ENCODE results near the gene KIAA0825. TPM values are rescaled to one million over a fixed set of nuclear protein-coding genes. Genes with fewer than 3 reads are reported as not detected.

Gene KIAA0825
- total and polyA plus RNA-seq, 2 of the 8 experiments (the other 6 are each of a cell fraction or from before 2014, with no cell fraction given), result 0.60 to 1.0 TPM

DNA sequence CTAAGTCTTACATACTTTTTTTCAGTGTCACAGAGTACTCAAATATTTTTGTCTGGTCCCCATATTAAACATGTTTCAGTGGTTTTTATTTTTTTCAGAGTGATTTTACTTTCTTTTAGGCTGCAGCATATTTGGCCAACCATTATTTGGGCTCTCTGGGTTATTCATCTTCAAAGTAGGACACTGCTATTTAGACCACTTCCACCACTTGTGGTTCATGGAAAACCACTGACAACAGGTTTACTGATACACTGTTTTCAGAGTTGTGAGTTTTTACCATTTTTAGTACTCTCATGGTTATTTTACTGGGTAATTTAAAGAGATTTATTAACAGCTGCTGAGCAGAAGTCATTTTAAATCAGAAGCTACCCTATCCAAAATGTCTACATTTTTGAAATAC, 437.6 kb downstream of the KIAA0825 start:
- no peak overlapping the region for H2BK15ac ChIP-seq (ENCODE audit: low read length)
- CTCF ChIA-PET (ENCODE audit: partially characterized antibody), result interaction anchor here (1.7 to 3.0 kb wide), 3 partner anchors 8 to 15 kb away, joined by 5 to 12 read pairs (median 9); no protein-coding TSS in a partner anchor
- H2BK12ac ChIP-seq (ENCODE audit: low read depth, low read length), result no peak overlapping the region
- peaks cover 0 to 11% of the 10 kb centered on the region in 2 experiments; a peak in 2 of 4 replicates for H3K79me2 ChIP-seq (ENCODE audit: control insufficient read depth in 1 of 2, insufficient read depth in 2 of 2, low read length in 2 of 2)
- no peak overlapping the region for H3K18ac ChIP-seq (ENCODE audit: extremely low read depth, low read length)
- no peak overlapping the region for H3K4me3 ChIP-seq (ENCODE audit: extremely low read depth in 1 of 4, insufficient read depth in 2 of 4, low read depth in 3 of 4, low read length in 4 of 4)
- H2BK120ac ChIP-seq (replicated peaks; ENCODE audit: low read depth, low read length), result no peak overlapping the region
- FAIRE-seq, result no peak
- H3K36me3 ChIP-seq (ENCODE audit: control insufficient read depth in 2 of 4, insufficient read depth in 4 of 4, low read length in 3 of 4), result no peaks in the 10 kb centered on the region
- no peak overlapping the region for H3K56ac ChIP-seq (replicated peaks; ENCODE audit: insufficient read length, low read depth, low read length)
- H3K9me3 ChIP-seq (ENCODE audit: insufficient read depth in 2 of 2, low read depth in 1 of 2, low read length in 1 of 2), result no peaks in the 10 kb centered on the region
- no peak overlapping the region for H4K8ac ChIP-seq (ENCODE audit: extremely low read depth, insufficient read depth, low read length)
- DNase-seq (ENCODE audit: low read depth in 1 of 2, low spot score in 2 of 2), result no peak
- H3K4ac ChIP-seq (replicated peaks; ENCODE audit: insufficient read length, low read depth, low read length), result no peak overlapping the region
- H3K79me1 ChIP-seq (ENCODE audit: low read depth, low read length), result no peaks in the 10 kb centered on the region
- no peak overlapping the region for H3K27ac ChIP-seq (ENCODE audit: low read depth, low read length)
- no peak overlapping the region for H4K91ac ChIP-seq (replicated peaks; ENCODE audit: insufficient read length, low read length)
- no peak overlapping the region for H4K5ac ChIP-seq (ENCODE audit: insufficient read length, low read depth, low read length)
- peaks cover 0 to 8% (median 4%) of the 10 kb centered on the region in 4 experiments; a peak in 4 of 7 replicates for H3K4me1 ChIP-seq (replicated peaks in 1 of 4; ENCODE audit: control insufficient read depth in 3 of 4, insufficient read depth in 4 of 4, low read length in 3 of 4)
- H3K9ac ChIP-seq (replicated peaks in 1 of 4; ENCODE audit: extremely low read depth in 1 of 4, low read depth in 3 of 4, low read length in 3 of 4), result no peak overlapping the region
- H3K23me2 ChIP-seq (ENCODE audit: low read depth, low read length), result no peaks in the 10 kb centered on the region
- POLR2A ChIA-PET (ENCODE audit: partially characterized antibody), result no interaction called here
- H2BK5ac ChIP-seq (ENCODE audit: low read depth, low read length), result no peak overlapping the region
- no peak overlapping the region for H2AK5ac ChIP-seq (ENCODE audit: low read depth, low read length)
- H3K27me3 ChIP-seq (replicated peaks in 1 of 4; ENCODE audit: control insufficient read depth in 3 of 4, extremely low read depth in 1 of 4, insufficient read depth in 3 of 4, low read length in 3 of 4), result no peaks in the 10 kb centered on the region
- H3K14ac ChIP-seq (ENCODE audit: insufficient read length), result no peak overlapping the region
- H4K20me1 ChIP-seq (replicated peaks in 1 of 2; ENCODE audit: control insufficient read depth in 1 of 2, insufficient read depth in 2 of 2, low read length in 2 of 2), result peaks cover 0 to 1% of the 10 kb centered on the region in 2 experiments
- no peak overlapping the region for H3K23ac ChIP-seq (ENCODE audit: insufficient read length)
- no peak overlapping the region for H2AFZ ChIP-seq (ENCODE audit: low read length)
- H3K4me2 ChIP-seq (ENCODE audit: insufficient read depth in 1 of 2, low read depth in 2 of 2, low read length in 2 of 2), result no peak overlapping the region
- H2BK20ac ChIP-seq (ENCODE audit: low read length), result no peak overlapping the region
- no peak for TF ChIP-seq RNF2 (IDR thresholded peaks at IDR 0.05; ENCODE audit: borderline replicate concordance, low read depth, low read length, missing control alignments, poor library complexity, severe bottlenecking)
- TF ChIP-seq E2F6 (IDR thresholded peaks at IDR 0.05), result no peak
- TF ChIP-seq KDM5A (IDR thresholded peaks at IDR 0.05; ENCODE audit: low read length), result no peak
- TF ChIP-seq USF2 (IDR thresholded peaks at IDR 0.05; ENCODE audit: low read length), result no peak
- TF ChIP-seq, protein P1, sequence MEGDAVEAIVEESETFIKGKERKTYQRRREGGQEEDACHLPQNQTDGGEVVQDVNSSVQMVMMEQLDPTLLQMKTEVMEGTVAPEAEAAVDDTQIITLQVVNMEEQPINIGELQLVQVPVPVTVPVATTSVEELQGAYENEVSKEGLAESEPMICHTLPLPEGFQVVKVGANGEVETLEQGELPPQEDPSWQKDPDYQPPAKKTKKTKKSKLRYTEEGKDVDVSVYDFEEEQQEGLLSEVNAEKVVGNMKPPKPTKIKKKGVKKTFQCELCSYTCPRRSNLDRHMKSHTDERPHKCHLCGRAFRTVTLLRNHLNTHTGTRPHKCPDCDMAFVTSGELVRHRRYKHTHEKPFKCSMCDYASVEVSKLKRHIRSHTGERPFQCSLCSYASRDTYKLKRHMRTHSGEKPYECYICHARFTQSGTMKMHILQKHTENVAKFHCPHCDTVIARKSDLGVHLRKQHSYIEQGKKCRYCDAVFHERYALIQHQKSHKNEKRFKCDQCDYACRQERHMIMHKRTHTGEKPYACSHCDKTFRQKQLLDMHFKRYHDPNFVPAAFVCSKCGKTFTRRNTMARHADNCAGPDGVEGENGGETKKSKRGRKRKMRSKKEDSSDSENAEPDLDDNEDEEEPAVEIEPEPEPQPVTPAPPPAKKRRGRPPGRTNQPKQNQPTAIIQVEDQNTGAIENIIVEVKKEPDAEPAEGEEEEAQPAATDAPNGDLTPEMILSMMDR (IDR thresholded peaks at IDR 0.05; ENCODE audit: control extremely low read depth in 1 of 3, insufficient read depth in 1 of 3, low read depth in 1 of 3, low read length in 3 of 3), result no peak
- TF ChIP-seq CTBP2 (IDR thresholded peaks at IDR 0.05; ENCODE audit: borderline replicate concordance, insufficient read depth, insufficient read length, low read length), result no peak
- no peak for TF ChIP-seq NANOG (IDR thresholded peaks at IDR 0.05; ENCODE audit: insufficient read depth, low read depth, low read length, poor library complexity, severe bottlenecking)
- TF ChIP-seq KDM4A (IDR thresholded peaks at IDR 0.05; ENCODE audit: low read depth, low read length, severe bottlenecking), result no peak
- no peak for TF ChIP-seq ZNF274 (IDR thresholded peaks at IDR 0.05; ENCODE audit: borderline replicate concordance, extremely low read depth, low read length)
